ENCODE data around the gene PIGBOS1. TPM values are rescaled to one million over a fixed set of nuclear protein-coding genes. Genes with fewer than 3 reads are reported as not detected.

The PIGBOS1 gene
- total RNA-seq, 1 donor from 2014 or later: 10.7 TPM

DNA sequence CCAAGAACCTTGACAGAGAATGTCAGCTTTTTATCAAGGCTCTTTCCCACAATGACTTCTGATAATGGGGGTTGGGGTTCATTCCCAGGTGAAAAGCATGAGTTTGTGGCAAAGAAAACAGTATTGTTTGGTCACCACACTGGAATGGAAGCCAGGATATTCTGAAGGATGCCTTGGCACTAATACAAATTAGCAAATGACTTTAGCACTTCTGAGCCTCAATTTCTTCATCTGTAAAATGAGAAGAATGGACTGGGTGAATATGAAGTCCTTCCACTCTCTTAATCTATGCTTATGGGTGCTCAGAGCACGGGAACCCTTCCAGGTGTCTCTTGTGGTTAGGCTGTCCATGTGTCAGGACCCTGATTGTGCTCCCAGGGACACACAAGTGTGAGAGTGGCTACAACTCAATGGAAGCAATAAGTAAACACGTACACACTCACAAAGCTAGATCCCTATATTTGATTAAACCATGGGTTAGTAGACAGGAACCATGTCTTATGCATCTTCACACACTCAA, 50.7 kb downstream of the PIGBOS1 start:
- POLR2A ChIA-PET: interaction anchor here (0.6 to 2.7 kb wide), 7 partner anchors 9 to 47 kb away, joined by 3 to 13 read pairs (median 5); no protein-coding TSS in a partner anchor
- peaks cover 28% of the 10 kb centered on the region for H3K4me1 Mint-ChIP-seq
- CTCF ChIA-PET: interaction anchor here (1.4 kb wide), 2 partner anchors 9 to 51 kb away, joined by 5 read pairs; no protein-coding TSS in a partner anchor
- DNase-seq (no peak), ATAC-seq (ENCODE audit: low read depth) (no peak)
- TF ChIP-seq CTCF (IDR thresholded peaks at IDR 0.05): no peak
- intact Hi-C loops (cut with micrococcal nuclease): no loop called here
- H3K27me3 Mint-ChIP-seq: no peaks in the 10 kb centered on the region
- no peak overlapping the region for H3K4me3 Mint-ChIP-seq
- H3K9me3 Mint-ChIP-seq: no peaks in the 10 kb centered on the region
- H3K36me3 Mint-ChIP-seq (ENCODE audit: low read depth): peaks cover 15% of the 10 kb centered on the region
- H3K27ac Mint-ChIP-seq: peak overlapping the region; percentile 96

GRCh38 chr15:55267401-55268175, 51.3 kb downstream of the PIGBOS1 start:
- ChIA-PET CTCF (interaction anchor here (0.7 to 1.4 kb wide), 3 partner anchors 9 to 71 kb away, joined by 3 to 5 read pairs (median 5); partner anchors contain the start of gene RSL24D1), POLR2A (interaction anchor here (0.6 to 2.7 kb wide), 9 partner anchors 10 to 51 kb away, joined by 3 to 13 read pairs (median 5); partner anchors contain the start of genes PIGB and PIGBOS1)
- no peak for TF ChIP-seq CTCF (IDR thresholded peaks at IDR 0.05)
- H3K4me3 Mint-ChIP-seq: peak overlapping the region; percentile 82
- intact Hi-C loops (cut with micrococcal nuclease): loop anchor here (1.0 kb wide), 6 partner anchors 10 to 51 kb away; partner anchors contain the start of gene RAB27A
- H3K36me3 Mint-ChIP-seq (ENCODE audit: low read depth): peaks cover 18% of the 10 kb centered on the region
- H3K4me1 Mint-ChIP-seq: peaks cover 26% of the 10 kb centered on the region
- peak; percentile 98 for ATAC-seq (ENCODE audit: low read depth)
- peak overlapping the region; percentile 96 for H3K27ac Mint-ChIP-seq
- no peaks in the 10 kb centered on the region for H3K9me3 Mint-ChIP-seq
- no peaks in the 10 kb centered on the region for H3K27me3 Mint-ChIP-seq
- DNase-seq: peak; percentile 39

Other genes starting within 250 kb of the PIGBOS1 start
- gene RSL24D1, start 122.2 kb downstream of the PIGBOS1 start, total RNA-seq: 90.0 and 99.5 TPM in 2 replicates
- 26.7 and 28.6 TPM in 2 replicates for gene RAB27A, start 29.3 kb downstream of the PIGBOS1 start, total RNA-seq
- gene PIGB, start 99 bp upstream of the PIGBOS1 start, total RNA-seq: 29.8 and 31.2 TPM in 2 replicates
- 11.9 and 16.2 TPM in 2 replicates for gene CCPG1, start 89.2 kb upstream of the PIGBOS1 start, total RNA-seq
- 0.55 and 1.1 TPM in 2 replicates for gene PIERCE2, start 89.4 kb upstream of the PIGBOS1 start, total RNA-seq
- gene DNAAF4, start 189.1 kb upstream of the PIGBOS1 start, total RNA-seq: 0.20 TPM in 1 of 2 replicates, not detected in the other

Measured in activated B cell treated with CpG ODN at 0.5 μM for 24 hours (primary cell).